C4-2B (cell line): Measurements from ENCODE around the gene ZSCAN4.

Source experiments
- ZFX ChIP-seq: fragments of 450-650 bp; IDR thresholded peaks from 2 replicates; pipeline ENCODE4 v1.6.1; 2017
- TF ChIP-seq, protein P1 (sequence below): fragments of 450-650 bp; conservative IDR thresholded peaks from 2 replicates; pipeline ENCODE4 v1.5.1; 2017; ENCODE audit warnings: mild to moderate bottlenecking

DNA sequence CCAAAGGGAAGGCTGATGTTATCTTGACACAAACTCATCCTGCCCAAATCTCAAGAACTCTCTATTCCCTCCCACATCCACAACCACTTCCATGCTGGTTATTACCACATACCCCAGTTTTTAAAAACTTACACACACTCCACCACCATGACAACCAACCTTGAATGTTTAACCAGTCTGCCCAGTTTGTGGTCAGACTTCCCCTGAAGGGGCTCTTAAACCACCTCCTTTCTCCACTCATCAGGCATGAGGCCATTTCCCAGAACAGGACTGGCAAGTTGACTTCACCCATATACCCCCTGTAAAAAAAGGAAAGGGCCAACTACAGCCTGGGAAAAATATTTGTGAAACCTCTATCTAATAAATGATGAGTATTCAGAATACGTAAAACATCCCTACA, 12.4 kb upstream of the ZSCAN4 start:
- TF ChIP-seq, protein P1, sequence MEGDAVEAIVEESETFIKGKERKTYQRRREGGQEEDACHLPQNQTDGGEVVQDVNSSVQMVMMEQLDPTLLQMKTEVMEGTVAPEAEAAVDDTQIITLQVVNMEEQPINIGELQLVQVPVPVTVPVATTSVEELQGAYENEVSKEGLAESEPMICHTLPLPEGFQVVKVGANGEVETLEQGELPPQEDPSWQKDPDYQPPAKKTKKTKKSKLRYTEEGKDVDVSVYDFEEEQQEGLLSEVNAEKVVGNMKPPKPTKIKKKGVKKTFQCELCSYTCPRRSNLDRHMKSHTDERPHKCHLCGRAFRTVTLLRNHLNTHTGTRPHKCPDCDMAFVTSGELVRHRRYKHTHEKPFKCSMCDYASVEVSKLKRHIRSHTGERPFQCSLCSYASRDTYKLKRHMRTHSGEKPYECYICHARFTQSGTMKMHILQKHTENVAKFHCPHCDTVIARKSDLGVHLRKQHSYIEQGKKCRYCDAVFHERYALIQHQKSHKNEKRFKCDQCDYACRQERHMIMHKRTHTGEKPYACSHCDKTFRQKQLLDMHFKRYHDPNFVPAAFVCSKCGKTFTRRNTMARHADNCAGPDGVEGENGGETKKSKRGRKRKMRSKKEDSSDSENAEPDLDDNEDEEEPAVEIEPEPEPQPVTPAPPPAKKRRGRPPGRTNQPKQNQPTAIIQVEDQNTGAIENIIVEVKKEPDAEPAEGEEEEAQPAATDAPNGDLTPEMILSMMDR: no peak
- no peak for TF ChIP-seq ZFX
